Left renal cortex interstitium (tissue), 4 donors: ENCODE measurements around the gene IFITM5. TPM values are rescaled to one million over a fixed set of nuclear protein-coding genes. Genes with fewer than 3 reads are reported as not detected.
"Not testable (repeated sequence)": the region's sequence is repeated elsewhere in the genome, so short reads cannot be mapped to it uniquely, and the experiment has no call there.

Experiments
- DNase-seq, 4 donors: peaks; one replicate each; pipeline ENCODE4 v3.0.0-alpha.2; 2013; ENCODE audit warnings: low read depth in 4 of 4, low spot score in 2 of 4, missing footprints in 1 of 4
- polyA plus RNA-seq, 4 donors: library from polyadenylated mRNA; unstranded; fragments of 120-200 nt; gene quantifications; one replicate each; pipeline ENCODE4 v1.2.1, GENCODE V29; 2013; ENCODE audit not compliant: insufficient read length in 4 of 4

IFITM5 gene
- polyA plus RNA-seq, 4 donors = 0.21 to 0.65 TPM; not detected in 2

DNA sequence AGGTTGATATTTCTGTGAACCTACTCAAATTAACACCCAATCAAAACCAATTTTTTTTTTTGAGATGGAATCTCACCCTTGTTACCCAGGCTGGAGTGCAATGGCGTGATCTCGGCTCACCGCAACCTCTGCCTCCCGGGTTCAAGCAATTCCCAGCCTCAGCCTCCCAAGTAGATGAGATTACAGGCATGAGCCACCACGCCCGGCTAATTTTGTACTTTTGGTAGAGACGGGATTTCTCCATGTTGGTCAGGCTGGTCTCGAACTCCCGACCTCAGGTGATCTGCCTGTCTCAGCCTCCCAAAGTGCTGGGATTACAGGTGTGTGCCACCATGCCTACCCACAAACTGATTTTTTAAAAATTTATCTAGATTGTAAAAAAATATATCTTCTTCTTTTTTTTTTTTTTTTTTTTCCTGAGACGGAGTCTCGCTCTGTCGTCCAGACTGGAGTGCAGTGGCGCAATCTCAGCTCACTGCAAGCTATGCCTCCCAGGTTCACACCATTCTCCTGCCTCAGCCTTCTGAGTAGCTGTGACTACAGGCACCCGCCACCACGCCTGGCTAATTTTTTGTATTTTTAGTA lies 29.3 kb upstream of the IFITM5 start:
- DNase-seq = not testable (repeated sequence)

DNA sequence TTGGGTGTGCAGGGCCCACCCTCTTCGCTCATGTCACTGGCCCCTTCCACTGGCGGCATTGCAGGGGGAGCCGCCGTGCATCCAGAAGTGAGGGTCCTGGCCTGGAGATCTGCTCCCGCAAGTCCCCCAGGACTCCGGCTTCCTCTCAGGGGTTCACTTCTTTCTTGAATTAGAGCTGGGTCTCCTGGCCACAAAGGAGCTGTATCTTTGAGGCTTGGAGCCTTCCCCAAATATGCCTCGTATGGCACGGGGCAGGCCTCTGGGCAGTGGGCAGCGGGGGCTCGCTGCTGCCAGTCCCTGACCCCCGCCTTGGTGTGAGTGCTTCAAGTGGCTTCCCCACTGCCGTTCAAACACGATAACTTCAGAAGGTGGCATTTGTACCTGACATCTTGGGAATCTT lies 28.7 kb upstream of the IFITM5 start:
- DNase-seq = no peak

DNA sequence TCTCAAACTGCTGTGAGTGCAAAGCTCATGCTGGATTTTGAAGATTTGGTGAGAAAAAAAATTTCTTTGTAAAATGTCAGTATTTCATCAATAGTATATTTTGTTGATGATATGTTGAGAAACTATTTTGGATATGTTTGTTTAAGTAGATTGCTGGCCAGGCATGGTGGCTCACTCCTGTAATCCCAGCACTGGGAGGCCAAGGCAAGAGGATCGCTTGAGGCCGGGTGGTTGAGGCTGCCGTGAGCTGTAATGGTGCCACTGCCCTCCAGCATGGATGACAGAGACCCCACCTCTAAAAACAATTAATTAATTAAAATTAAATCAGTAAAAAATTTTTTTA lies 28.2 kb upstream of the IFITM5 start:
- DNase-seq = no peak

DNA sequence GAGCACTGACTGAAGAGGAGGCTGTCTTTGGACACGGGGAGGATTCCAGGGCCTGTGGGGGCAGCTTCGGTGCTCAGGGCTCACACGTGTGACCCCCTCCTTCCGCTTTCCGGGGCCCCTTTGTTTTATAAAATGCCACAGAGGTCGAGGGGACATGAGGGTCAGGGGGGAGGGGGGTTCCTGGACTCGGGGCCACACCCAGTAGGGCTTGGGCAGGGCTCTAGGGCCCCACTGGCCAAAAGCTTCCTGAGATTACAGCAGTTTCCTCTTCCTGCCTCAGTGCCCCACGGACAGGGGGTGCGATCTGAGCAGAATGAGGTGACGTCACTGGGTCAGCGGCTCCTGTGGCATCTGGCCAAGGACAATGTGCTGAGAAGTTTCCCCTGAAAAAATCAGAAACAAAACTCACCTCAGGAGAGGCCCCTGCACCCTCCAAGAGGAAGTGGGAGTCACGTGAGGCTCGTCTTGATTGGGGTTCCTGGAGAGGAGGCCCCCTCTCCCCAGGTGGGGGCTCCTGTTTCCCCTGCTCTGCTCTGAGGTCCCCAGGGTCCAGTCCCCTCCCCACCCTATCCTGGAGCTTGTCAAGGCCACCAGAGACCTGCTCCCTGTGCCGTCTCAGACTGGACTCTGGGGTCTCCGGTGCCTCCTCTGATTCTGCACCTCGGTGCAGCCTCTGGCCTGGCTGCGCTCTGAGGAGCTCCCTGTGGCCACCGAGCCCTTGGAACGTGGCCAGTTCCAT lies 27.7 kb upstream of the IFITM5 start:
- DNase-seq = no peak

DNA sequence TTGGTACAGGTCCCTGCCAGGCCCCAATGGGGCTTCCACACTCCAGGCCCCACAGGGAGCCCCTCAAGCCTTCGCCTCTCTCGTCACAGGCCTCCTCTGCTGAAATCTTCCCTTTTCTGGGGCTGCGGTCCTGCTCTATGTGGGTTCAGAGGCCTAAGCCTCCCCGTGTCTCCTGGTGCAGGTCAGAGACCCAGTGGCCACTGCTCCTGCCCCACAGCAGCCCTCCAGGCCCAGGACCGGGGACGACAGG lies 27.2 kb upstream of the IFITM5 start:
- DNase-seq = no peak

DNA sequence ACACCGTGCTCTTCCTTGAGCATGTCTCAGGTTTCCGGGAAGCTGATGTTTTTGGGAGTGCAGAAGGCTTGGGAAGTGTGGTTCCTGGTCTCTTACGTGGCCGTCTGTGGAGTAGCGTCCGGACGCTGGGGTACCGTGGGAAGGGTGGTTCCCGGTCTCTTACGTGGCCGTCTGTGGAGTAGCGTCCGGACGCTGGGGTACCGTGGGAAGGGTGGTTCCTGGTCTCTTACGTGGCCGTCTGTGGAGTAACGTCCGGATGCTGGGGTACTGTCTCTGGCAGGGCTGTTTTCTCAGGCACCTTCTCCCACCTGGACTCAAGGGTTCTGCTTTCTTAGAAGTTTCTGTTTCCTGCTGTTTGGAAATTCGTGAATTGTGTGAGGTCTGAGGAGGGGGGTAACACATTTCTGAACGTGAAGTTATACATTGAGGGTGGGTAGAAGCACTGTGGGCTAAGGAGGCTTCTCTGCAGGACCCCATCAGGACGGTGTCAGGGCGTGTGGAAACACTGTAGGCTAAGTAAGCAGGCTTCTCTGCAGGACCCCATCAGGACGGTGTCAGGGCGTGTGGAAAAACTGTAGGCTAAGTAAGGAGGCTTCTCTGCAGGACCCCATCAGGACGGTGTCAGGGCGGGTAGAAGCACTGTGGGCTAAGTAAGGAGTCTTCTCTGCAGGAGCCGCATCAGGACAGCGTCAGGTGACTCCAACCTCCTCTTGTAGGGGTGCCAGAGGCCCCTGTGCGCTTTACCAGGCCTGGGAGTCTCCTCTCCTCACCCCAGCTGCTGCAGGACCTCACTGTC lies 26.7 kb upstream of the IFITM5 start:
- no peak for DNase-seq

DNA sequence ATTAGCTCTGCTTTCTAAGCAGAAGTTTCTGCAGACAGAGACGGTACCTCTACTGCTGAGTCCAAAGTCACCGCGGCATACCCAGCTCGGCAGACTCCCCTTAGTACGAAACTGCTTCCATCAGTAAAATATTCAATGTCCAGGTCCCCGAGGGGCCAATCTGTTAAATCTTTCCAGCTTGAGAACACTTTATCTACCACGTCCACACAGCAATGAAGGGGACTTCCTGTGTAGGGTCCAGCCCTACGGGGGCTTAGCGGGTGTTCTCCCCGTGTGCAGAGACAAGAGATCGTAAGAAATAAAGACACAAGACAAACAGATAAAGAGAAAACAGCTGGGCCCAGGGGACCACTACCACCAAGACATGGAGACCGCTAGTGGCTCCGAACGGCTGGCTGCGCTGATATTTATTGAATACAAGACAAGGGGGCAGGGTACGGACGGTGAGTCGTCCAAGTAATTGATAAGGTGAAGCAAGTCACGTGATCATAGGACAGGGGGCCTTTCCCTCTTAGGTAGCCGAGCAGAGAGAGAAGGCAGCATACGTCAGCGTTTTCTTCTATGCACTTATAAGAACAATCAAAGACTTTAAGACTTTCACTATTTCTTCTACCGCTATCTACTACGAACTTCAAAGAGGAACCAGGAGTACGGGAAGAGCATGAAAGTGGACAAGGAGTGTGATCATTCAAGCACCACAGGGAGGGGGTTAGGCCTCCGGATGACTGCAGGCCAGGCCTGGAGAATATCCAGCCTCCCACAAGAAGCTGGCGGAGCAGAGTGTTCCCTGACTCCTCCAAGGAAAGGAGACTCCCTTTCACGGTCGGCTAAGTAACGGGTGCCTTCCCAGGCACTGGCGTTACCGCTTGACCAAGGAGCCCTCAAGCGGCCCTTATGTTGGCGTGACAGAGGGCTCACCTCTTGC lies 25.5 kb upstream of the IFITM5 start:
- DNase-seq = not testable (repeated sequence)

DNA sequence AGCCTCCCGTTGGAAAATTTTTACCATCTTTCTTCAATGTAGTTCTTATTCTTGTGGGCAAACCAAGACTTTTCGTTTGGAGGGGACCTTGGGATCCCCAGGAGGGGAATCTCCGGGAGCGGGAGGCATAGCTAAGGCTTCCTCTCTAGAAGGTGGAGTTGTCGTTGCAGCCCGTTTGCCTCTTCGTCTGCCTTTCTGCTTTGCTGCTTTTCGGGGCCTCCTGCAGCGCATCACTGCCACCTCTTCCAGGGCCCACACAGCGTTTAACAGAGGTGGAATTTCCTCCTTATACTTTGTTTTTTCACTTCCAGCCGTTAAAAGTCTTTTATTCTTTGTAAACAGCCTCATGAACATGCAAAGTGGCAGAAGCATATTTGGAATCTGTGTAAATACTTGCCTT lies 24.8 kb upstream of the IFITM5 start:
- DNase-seq = no peak

DNA sequence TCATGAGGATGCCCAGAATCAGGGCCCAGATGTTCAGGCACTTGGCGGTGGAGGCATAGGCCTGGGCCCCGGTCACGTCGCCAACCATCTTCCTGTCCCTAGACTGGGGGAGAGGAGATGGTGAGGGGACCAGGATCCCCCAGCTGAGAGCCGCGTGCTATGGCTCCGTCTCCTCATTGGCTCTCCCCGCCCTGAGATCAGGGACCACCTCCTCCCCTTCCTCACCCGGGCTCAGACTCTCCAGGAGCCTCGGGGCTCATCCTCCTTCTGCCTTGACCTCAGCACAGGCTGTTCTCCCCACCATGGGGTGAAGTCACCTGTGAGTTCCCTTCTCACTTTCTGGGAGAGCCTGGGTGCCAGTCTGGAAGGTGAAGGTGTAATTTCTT lies 20.6 kb upstream of the IFITM5 start:
- not testable (repeated sequence) for DNase-seq

DNA sequence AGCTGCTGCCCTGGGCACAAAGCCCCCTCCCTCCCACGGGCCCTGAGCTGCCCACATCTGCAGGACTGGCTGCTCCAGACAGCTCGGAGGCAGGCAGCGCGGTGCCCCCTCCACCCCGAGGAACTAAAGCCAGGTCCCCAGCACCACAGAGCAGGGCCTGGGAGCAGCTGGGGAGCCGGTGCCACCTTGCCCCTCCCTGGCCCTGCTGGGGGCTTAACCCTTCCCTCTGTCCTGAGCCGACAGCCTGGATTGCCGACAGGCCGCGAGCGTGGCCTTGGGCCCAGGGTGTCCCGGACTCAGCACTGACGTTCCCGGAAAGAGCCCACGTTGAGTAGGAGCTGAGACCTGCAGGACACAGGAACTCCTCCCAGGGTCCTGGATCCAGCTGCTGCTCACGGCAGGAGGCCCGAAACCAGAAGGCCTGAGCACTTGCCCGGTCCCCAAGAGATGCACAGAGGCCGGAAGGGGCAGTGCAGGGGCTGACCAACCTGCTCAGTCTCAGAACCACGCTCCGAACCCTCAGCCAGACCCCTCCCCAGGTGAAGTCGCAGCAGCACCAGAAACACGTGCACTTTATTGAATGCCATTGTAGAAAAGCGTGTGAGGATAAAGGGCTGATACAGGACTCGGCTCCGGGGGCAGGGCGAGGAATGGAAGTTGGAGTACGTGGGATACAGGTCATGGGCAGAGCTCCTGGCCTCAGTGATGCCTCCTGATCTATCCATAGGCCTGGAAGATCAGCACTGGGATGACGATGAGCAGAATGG lies 20.0 kb upstream of the IFITM5 start:
- DNase-seq = not testable (repeated sequence)

DNA sequence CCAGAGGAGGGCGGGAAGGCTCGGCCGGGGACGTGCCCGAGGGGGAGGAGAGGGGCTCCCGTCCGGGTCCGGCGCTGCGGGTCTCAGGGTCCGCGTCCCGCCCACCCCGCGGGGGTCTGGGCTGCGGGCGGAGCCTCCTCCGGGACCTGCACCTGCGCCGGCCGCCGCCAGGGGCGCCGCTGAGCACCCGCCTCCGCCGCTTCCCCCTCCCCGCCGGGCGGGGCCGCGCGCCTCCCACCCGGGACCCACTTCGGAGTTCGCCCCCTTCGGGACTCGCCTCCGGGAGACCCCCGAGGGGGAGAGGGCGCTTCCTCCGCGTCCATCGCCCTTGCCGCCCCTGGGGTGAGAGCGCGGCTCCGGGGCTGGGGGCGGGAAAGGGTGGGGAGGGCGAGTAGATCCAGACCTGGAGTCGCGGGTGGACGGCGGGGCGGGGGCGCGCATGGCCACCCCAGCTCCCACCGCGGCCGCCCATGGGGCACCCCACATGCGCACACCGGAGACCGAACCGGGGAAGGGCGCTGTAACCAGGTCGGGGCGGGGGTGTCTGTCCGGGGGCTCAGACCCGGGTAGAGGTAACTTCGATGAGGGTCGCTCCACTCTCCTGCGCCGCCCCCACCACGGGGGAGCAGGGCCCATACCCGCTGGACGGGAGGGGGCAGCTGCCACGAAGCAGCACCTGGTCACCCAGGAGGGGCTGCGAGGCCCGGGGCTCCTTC lies 19.2 kb upstream of the IFITM5 start:
- not testable (repeated sequence) for DNase-seq

DNA sequence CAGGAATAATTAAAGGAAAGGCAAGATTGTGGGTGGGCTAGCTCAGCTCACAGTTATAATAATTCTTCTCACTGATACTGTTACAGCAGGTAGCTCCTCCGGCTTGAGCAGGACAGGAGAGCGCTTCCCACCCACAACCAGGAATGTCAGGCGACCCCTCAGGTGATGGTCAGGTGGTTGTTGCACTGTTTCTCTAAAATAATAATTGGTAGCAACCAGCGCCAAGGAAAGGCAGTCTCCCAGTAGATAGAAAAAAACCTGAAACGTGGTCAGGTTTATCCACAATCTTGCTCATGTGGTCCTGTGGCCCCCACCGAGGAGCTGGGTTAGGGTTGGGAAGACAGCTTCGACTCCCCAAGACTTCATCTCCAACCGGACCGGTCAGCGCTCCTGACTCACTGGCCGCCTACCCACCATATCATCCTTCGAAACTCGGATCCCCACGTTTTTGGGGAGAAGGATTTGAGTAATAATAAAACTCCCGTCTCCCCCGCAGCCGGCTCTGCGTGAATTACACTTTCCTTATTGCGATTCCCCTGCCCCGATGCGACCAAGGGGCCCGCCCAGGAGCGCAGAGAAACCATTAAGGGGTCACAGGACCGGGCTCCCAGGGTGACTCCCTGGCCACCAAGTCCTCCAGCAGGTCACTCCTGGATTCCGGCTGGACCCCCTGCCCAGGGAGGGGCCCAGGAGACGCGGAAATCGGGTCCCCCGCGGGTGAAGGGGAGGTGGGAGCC lies 18.5 kb upstream of the IFITM5 start:
- not testable (repeated sequence) for DNase-seq

DNA sequence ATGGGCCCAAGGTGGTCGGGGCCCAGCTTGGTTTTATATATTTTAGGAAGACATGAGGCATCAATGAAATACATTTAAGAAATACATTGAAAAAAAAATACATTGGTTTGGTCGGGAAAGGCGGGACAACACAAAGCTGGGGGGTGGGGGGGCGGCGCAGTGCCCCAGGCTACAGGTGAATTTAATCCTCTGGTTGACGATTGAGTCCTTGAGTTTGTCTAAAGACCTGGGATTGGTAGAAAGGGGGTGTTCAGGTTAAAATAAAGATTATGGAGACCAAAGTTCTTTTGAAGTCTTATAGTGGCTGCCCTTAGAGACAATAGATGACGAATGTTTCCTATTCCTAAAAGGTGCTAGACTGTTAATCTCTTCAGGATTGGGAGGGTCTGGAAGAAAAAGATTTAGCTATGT lies 17.6 kb upstream of the IFITM5 start:
- DNase-seq = no peak

DNA sequence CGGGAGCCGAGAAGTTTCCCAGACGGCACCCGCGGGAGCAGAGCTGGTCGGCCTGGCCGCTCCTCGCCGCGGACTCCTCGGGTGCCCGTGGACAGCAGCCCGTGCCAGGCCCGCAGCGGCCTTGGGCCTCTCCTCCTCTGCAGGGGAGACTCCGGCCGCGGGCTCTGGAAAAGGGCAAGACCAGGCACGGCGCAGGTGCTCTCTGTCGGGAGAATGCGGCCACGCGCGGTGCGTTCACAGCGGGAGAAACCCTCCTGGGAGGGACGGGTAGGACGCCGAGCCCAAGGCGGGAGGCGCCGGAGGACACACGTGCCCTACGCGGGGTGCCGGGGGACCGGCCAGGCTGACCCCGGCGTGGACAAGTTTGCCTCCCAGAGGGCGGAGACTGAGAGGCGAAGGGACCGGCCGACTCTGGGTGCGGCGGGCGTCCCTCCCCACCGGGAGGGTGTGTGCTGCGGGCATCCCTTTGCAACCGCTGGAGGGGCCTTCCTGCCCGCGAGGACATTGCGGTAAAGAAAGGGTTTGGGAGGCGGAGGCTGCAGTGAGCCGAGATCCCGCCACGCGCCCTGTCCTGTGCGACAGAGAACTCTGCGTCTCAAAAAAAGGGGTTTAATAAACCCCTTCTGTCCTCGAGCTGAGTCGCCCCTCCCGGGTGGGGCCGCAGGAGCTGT lies 16.8 kb upstream of the IFITM5 start:
- DNase-seq = no peak

DNA sequence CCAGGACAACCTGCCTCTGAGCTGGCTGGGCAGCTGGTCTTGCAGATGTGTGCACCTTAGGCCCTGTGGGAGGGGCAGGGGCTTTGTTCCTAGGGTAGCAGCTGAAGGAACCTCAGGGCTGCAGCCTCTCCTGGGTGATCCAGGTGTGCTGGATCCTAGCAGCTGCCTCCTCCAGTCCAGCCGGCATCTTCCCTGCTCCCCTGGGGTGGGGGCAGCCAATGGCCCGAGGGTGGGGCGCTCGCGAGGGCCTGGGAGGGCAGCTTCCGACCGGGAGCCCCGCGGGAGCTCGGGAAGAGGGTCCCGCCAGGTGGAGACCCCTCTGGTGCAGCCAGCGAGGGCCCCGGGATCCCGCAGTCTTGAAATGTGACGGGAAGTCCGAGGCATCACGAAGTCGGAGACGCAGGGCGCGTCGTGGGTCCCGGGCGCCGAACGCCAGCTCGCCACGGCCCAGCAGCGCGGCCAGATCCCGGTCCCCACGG lies 16.2 kb upstream of the IFITM5 start:
- DNase-seq = no peak

DNA sequence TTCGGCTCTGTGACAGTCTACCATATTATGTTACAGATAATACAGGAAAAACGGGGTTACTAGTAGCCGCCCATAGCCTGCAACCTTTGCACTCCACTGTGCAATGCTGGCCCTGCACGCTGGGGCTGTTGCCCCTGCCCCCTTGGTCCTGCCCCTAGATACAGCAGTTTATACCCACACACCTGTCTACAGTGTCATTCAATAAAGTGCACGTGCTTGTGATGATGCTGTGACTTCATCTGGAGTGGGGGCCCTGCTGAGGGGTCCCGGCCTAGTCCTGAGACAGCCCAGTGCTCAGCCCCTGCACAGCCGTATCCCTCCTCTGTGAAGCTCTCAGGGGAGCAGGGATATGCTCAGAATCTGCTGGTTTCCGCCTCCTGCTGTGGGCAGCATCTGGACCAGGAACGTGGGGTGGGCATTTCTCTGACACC lies 15.7 kb upstream of the IFITM5 start:
- no peak for DNase-seq

DNA sequence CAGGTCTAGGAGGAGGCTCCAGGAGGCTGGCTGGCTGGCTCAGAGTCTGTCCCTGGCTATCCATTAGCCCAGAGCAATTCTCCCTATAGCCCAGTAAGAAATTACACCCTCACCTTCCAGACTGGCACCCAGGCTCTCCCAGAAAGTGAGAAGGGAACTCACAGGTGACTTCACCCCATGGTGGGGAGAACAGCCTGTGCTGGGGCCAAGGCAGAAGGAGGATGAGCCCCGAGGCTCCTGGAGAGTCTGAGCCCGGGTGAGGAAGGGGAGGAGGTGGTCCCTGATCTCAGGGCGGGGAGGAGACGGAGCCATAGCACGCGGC lies 15.2 kb upstream of the IFITM5 start:
- not testable (repeated sequence) for DNase-seq

DNA sequence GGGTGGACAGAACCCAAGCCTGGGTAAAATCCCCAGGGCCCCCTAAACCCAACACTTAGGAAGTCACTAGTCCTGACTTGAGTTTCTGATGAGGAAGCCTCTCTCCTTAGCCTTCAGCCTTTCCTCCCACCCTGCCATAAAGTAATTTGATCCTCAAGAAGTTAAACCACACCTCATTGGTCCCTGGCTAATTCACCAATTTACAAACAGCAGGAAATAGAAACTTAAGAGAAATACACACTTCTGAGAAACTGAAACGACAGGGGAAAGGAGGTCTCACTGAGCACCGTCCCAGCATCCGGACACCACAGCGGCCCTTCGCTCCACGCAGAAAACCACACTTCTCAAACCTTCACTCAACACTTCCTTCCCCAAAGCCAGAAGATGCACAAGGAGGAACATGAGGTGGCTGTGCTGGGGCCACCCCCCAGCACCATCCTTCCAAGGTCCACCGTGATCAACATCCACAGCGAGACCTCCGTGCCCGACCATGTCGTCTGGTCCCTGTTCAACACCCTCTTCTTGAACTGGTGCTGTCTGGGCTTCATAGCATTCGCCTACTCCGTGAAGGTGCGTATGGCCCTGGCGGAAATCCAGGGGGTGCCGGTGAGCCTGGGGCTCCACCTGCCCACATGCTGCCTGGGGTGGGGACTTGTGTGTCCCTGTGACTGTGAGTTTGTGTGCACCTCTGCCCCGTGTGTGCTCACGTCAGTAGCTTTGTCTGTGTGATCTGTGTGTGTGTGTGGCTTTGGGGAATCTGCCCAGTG lies 14.6 kb upstream of the IFITM5 start, which contains the start of gene IFITM1:
Gene IFITM1 (plus strand): TSS at position 254 of the 767 bp plus-strand sequence. CDS start 131 bp downstream, at position 385.
- peak in 1 of 4 donors; percentile 80 for DNase-seq
